Natural killer cell (primary cell): ENCODE results near the gene CACNB2. TPM values are rescaled to one million over a fixed set of nuclear protein-coding genes. Genes with fewer than 3 reads are reported as not detected.

Source experiments
- ATAC-seq, 3 donors: fragments of 150-1000 bp in 2 of 3; fragments of 200-7000 bp in 1 of 3; cut with Tn5 transposase; 1 replicate in 1 of 3; 2 replicates in 2 of 3; pipeline ENCODE4 v1.10.0; 2021; ENCODE audit warnings: mild to moderate bottlenecking in 2 of 3, moderate library complexity in 2 of 3
- DNase-seq, 2 donors: peaks; one replicate each; pipeline versions ENCODE4 v3.0.0 to v3.0.0-alpha.2; 2013 to 2021; ENCODE audit warnings: mixed read lengths in 1 of 2
- H3K27ac ChIP-seq: one replicate; pipeline ENCODE4 v1.5.1; 2013; ENCODE audit warnings: mild to moderate bottlenecking, low read length
- H3K27me3 ChIP-seq: one replicate; pipeline ENCODE4 v1.6.1; 2013; ENCODE audit warnings: low read length; ENCODE audit not compliant: control insufficient read depth, insufficient read depth
- H3K36me3 ChIP-seq: one replicate; pipeline ENCODE4 v1.6.1; 2013; ENCODE audit warnings: low read length; ENCODE audit not compliant: control insufficient read depth, insufficient read depth
- H3K4me1 ChIP-seq: one replicate; pipeline ENCODE4 v1.6.1; 2013; ENCODE audit warnings: low read length; ENCODE audit not compliant: control insufficient read depth, insufficient read depth
- H3K4me3 ChIP-seq: one replicate; pipeline ENCODE4 v1.5.1; 2013; ENCODE audit warnings: low read length
- H3K9me3 ChIP-seq: one replicate; pipeline ENCODE4 v1.6.1; 2013; ENCODE audit warnings: low read length; ENCODE audit not compliant: control insufficient read depth, insufficient read depth
- H3K27ac Mint-ChIP-seq, 2 donors: one replicate each; pipeline ENCODE4 v1.8.0; 2022; ENCODE audit warnings: mild to moderate bottlenecking in 2 of 2, mixed read lengths in 2 of 2, moderate library complexity in 1 of 2
- H3K27me3 Mint-ChIP-seq, 2 donors: one replicate each; pipeline ENCODE4 v1.8.0; 2022; ENCODE audit warnings: low read depth in 2 of 2, mixed read lengths in 2 of 2
- H3K36me3 Mint-ChIP-seq: one replicate; pipeline ENCODE4 v1.8.0; 2022; ENCODE audit warnings: mixed read lengths
- H3K4me1 Mint-ChIP-seq, 2 donors: one replicate each; pipeline ENCODE4 v1.8.0; 2022; ENCODE audit warnings: mixed read lengths in 2 of 2
- H3K4me3 Mint-ChIP-seq: one replicate; pipeline ENCODE4 v1.8.0; 2022; ENCODE audit warnings: mild to moderate bottlenecking, moderate library complexity, mixed read lengths
- H3K9me3 Mint-ChIP-seq, 2 donors: one replicate each; pipeline ENCODE4 v1.8.0; 2022; ENCODE audit warnings: mixed read lengths in 2 of 2
- CTCF ChIP-seq: fragments of 200-600 bp; IDR thresholded peaks from one replicate; pipeline ENCODE4 v1.8.0; 2022; ENCODE audit warnings: antibody characterized with exemption
- WGBS: methylation state at CpG from one replicate; pipeline ENCODE4 v1.1.7; 2013; ENCODE audit warnings: missing lambda C conversion rate; ENCODE audit not compliant: insufficient coverage; 5-methylcytosine and 5-hydroxymethylcytosine counted together
- intact Hi-C: fragments of 100-400 bp; cut with micrococcal nuclease; formaldehyde crosslinking; loops from one replicate; pipeline ENCODE4 v1.14.2; 2022
- total RNA-seq, 4 donors: library from RNA; stranded (reverse); fragments of 120-200 nt in 1 of 4; gene quantifications; one replicate each; pipeline versions ENCODE4 v1.2.3 to v1.2.4, GENCODE V29; 2013 to 2022

Gene CACNB2
- total RNA-seq, 3 donors from 2014 or later (not counting 1 experiment from before 2014, with no cell fraction given), result not detected

GRCh38 chr10:18222866-18223265, 82.6 kb downstream of the CACNB2 start:
- H3K36me3 Mint-ChIP-seq, result no peaks in the 10 kb centered on the region
- Histone ChIP-seq H3K36me3 (no peaks in the 10 kb centered on the region), H3K27me3 (no peaks in the 10 kb centered on the region), H3K27ac (no peak overlapping the region), H3K4me1 (no peaks in the 10 kb centered on the region), H3K4me3 (no peak overlapping the region), H3K9me3 (no peaks in the 10 kb centered on the region)
- H3K27ac Mint-ChIP-seq, result no peak overlapping the region
- 67% methylated on average over 3 of the region's 3 CpGs for WGBS
- H3K9me3 Mint-ChIP-seq, result no peaks in the 10 kb centered on the region
- no peaks in the 10 kb centered on the region for H3K4me1 Mint-ChIP-seq
- TF ChIP-seq CTCF, result no peak
- ATAC-seq, result no peak
- peaks cover 0 to 2% of the 10 kb centered on the region in 2 donors for H3K27me3 Mint-ChIP-seq
- no peak overlapping the region for H3K4me3 Mint-ChIP-seq
- intact Hi-C loops, result no loop called here
- no peak for DNase-seq

- Histone ChIP-seq H3K4me3 (no peak overlapping the region), H3K9me3 (no peaks in the 10 kb centered on the region), H3K27ac (no peak overlapping the region), H3K27me3 (no peaks in the 10 kb centered on the region), H3K36me3 (no peaks in the 10 kb centered on the region), H3K4me1 (no peaks in the 10 kb centered on the region)
- Mint-ChIP-seq H3K27me3 (peaks cover 0 to 2% of the 10 kb centered on the region in 2 donors), H3K4me1 (no peaks in the 10 kb centered on the region), H3K9me3 (no peaks in the 10 kb centered on the region), H3K36me3 (no peaks in the 10 kb centered on the region), H3K4me3 (no peak overlapping the region), H3K27ac (no peak overlapping the region)
- no peak for ATAC-seq
- TF ChIP-seq CTCF, result no peak
- WGBS, result 64% methylated on average over 1 of the region's 2 CpGs
- intact Hi-C loops, result no loop called here
- no peak for DNase-seq
These were observed 83.7 kb downstream of the CACNB2 start for GRCh38 chr10:18223898-18224297.

GRCh38 chr10:18224626-18225445, 84.6 kb downstream of the CACNB2 start:
- H3K4me3 ChIP-seq, result no peak overlapping the region
- 84% methylated on average over 11 of the region's 12 CpGs for WGBS
- no peaks in the 10 kb centered on the region for H3K9me3 Mint-ChIP-seq
- no peak for ATAC-seq
- H3K4me1 Mint-ChIP-seq, result no peaks in the 10 kb centered on the region
- no peak for DNase-seq
- H3K27me3 ChIP-seq, result no peaks in the 10 kb centered on the region
- peaks cover 0 to 2% of the 10 kb centered on the region in 2 donors for H3K27me3 Mint-ChIP-seq
- no peaks in the 10 kb centered on the region for H3K36me3 Mint-ChIP-seq
- H3K4me1 ChIP-seq, result no peaks in the 10 kb centered on the region
- no peak overlapping the region for H3K4me3 Mint-ChIP-seq
- no peak overlapping the region for H3K27ac ChIP-seq
- no peak overlapping the region for H3K27ac Mint-ChIP-seq
- no peaks in the 10 kb centered on the region for H3K36me3 ChIP-seq
- TF ChIP-seq CTCF, result no peak
- no peaks in the 10 kb centered on the region for H3K9me3 ChIP-seq
- intact Hi-C loops, result no loop called here

- intact Hi-C loops, result no loop called here
- Histone ChIP-seq H3K4me3 (no peak overlapping the region), H3K36me3 (no peaks in the 10 kb centered on the region), H3K27ac (no peak overlapping the region), H3K27me3 (no peaks in the 10 kb centered on the region), H3K4me1 (no peaks in the 10 kb centered on the region), H3K9me3 (no peaks in the 10 kb centered on the region)
- Mint-ChIP-seq H3K27me3 (peaks cover 0 to 2% of the 10 kb centered on the region in 2 donors), H3K4me3 (no peak overlapping the region), H3K36me3 (no peaks in the 10 kb centered on the region), H3K4me1 (no peaks in the 10 kb centered on the region), H3K9me3 (no peaks in the 10 kb centered on the region), H3K27ac (no peak overlapping the region)
- no peak for TF ChIP-seq CTCF
- ATAC-seq, result no peak
- 83% methylated on average over 3 of the region's 5 CpGs for WGBS
- DNase-seq, result no peak
These were observed 86.1 kb downstream of the CACNB2 start for GRCh38 chr10:18226336-18226735.
